Neural cell (in vitro differentiated cells): ENCODE results near the gene NR5A2.

Experiments
- CTCF ChIP-seq: fragments of 450-650 bp; IDR thresholded peaks from 2 replicates; pipeline ENCODE4 v1.5.1; 2014; ENCODE audit warnings: antibody characterized with exemption, mild to moderate bottlenecking, moderate library complexity; ENCODE audit not compliant: poor library complexity, severe bottlenecking
- EP300 ChIP-seq: fragments of 450-650 bp; conservative IDR thresholded peaks from 2 replicates; pipeline ENCODE4 v1.6.1; 2014; ENCODE audit warnings: antibody characterized with exemption, mild to moderate bottlenecking, moderate library complexity; ENCODE audit not compliant: poor library complexity, severe bottlenecking
- EZH2 ChIP-seq: fragments of 200-600, 300-800 bp; shearing (Covaris generic), sonication (generic); IDR thresholded peaks from 2 replicates; pipeline ENCODE4 v1.6.1; 2014; ENCODE audit warnings: antibody characterized with exemption, low read length, borderline replicate concordance, mild to moderate bottlenecking; ENCODE audit not compliant: insufficient read depth, poor library complexity, severe bottlenecking
- POLR2AphosphoS5 ChIP-seq: IDR thresholded peaks from 2 replicates; pipeline ENCODE4 v1.6.1; 2012
- RAD21 ChIP-seq: fragments of 450-650 bp; conservative IDR thresholded peaks from 2 replicates; pipeline ENCODE4 v1.6.1; 2014; ENCODE audit warnings: antibody characterized with exemption, mild to moderate bottlenecking, moderate library complexity
- REST ChIP-seq: IDR thresholded peaks from 2 replicates; pipeline ENCODE4 v1.6.1; 2012; ENCODE audit warnings: borderline replicate concordance
- SMC3 ChIP-seq: fragments of 450-650 bp; conservative IDR thresholded peaks from 2 replicates; pipeline ENCODE4 v1.6.1; 2014; ENCODE audit warnings: antibody characterized with exemption, mild to moderate bottlenecking, moderate library complexity; ENCODE audit not compliant: poor library complexity
- TAF1 ChIP-seq: IDR thresholded peaks from 2 replicates; pipeline ENCODE4 v1.6.1; 2012; ENCODE audit warnings: low read depth

DNA sequence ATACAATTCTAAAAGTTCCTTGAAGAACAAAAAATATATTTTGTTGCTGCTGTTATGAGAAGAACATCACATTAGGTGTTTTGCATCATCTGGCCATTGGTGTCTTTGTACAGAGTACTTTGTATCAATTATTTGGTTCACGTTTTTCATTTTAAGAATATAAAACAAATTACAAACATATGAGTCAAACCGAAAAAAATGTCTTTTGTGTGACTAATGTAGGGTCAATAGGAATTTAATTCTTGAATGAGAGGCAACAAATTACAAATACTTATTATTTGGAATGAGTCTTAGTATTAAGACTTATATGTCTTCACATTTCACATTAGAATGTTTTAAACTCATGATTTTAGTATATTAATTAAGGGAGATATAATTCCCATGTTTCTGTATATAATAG, 54.8 kb downstream of the NR5A2 start:
- TF ChIP-seq CTCF (no peak), EP300 (no peak), RAD21 (no peak), SMC3 (no peak), TAF1 (no peak), EZH2 (no peak), REST (no peak), POLR2AphosphoS5 (no peak)
